K562 (cell line): Measurements from ENCODE around the gene HPSE2. TPM values are rescaled to one million over a fixed set of nuclear protein-coding genes. Genes with fewer than 3 reads are reported as not detected.

Source experiments
- ATAC-seq: fragments of 200-7000 bp; cut with Tn5 transposase; 3 replicates; pipeline ENCODE4 v1.9.1; 2020; ENCODE audit warnings: moderate library complexity
- BruUV-seq: library from RNA; stranded (reverse); fragments of 400-500 nt; replicated peaks from 2 replicates; lab custom pipeline; 2021; lab: Mats Ljungman, UMichigan
- CTCF ChIA-PET: fragments of 300-600 bp; formaldehyde crosslinking; extraction: SDS; loops from one replicate; lab custom pipeline; 2021; ENCODE audit warnings: low intra/inter-chr PET ratio; lab: Yijun Ruan, JAX
- POLR2A ChIA-PET: fragments of 300-600, 350-650 bp; sonication (Branson Sonifier 250); formaldehyde crosslinking; extraction: SDS; loops from one replicate; lab custom pipeline; 2021; ENCODE audit warnings: antibody characterized with exemption, inconsistent platforms; lab: Yijun Ruan, JAX
- DNase-seq, 4 experiments: peaks; one replicate each; pipeline versions ENCODE4 v3.0.0 to v3.0.0-alpha.2; 2011 to 2018; ENCODE audit warnings: low spot score in 3 of 4, mixed read lengths in 3 of 4; ENCODE audit errors: extremely low read depth in 1 of 4
- FAIRE-seq: peaks from 2 replicates; lab custom pipeline; 2011; peaks lifted over from hg19 to GRCh38; lab: Jason Lieb, UNC
- H2AFZ ChIP-seq: 2 replicates; pipeline ENCODE4 v1.6.0; 2011; ENCODE audit warnings: low read depth, low read length, control low read depth, inconsistent platforms
- H3K27ac ChIP-seq: fragments of 200-600 bp; 3 replicates; pipeline ENCODE4 v1.8.0; 2011; ENCODE audit warnings: low read depth, mild to moderate bottlenecking, control low read depth, inconsistent platforms, low read length, moderate library complexity, mixed read lengths; ENCODE audit errors: extremely low read depth
- H3K27me3 ChIP-seq, 2 experiments: fragments of 300-600 bp in 1 of 2; 2 replicates in 1 of 2; 3 replicates in 1 of 2; pipeline versions ENCODE4 v1.6.0 to v1.8.0; 2011; ENCODE audit warnings: inconsistent platforms in 2 of 2, low read length in 2 of 2, mild to moderate bottlenecking in 1 of 2, mixed read lengths in 1 of 2, moderate library complexity in 1 of 2; ENCODE audit not compliant: control insufficient read depth in 2 of 2, insufficient read depth in 2 of 2
- H3K36me3 ChIP-seq: fragments of 300-600 bp; 3 replicates; pipeline ENCODE4 v1.8.0; 2011; ENCODE audit warnings: mild to moderate bottlenecking, low read length, inconsistent platforms; ENCODE audit not compliant: control insufficient read depth, insufficient read depth
- H3K4me1 ChIP-seq, 2 experiments: fragments of 200-600 bp in 1 of 2; replicated peaks in 1 of 2; 2 replicates in 1 of 2; 3 replicates in 1 of 2; pipeline versions ENCODE4 v1.5.1 to v1.8.0; 2011; ENCODE audit warnings: inconsistent platforms in 2 of 2, low read length in 2 of 2, mild to moderate bottlenecking in 1 of 2, mixed read lengths in 1 of 2, moderate library complexity in 1 of 2; ENCODE audit not compliant: control insufficient read depth in 2 of 2, insufficient read depth in 2 of 2
- H3K4me2 ChIP-seq: 2 replicates; pipeline ENCODE4 v1.6.1; 2011; ENCODE audit warnings: low read length, control low read depth, inconsistent platforms, mixed read lengths; ENCODE audit not compliant: insufficient read depth
- H3K4me3 ChIP-seq: fragments of 200-600 bp; sonication (generic), shearing (Covaris generic); 2 replicates; pipeline ENCODE4 v1.5.1; 2016; ENCODE audit warnings: control low read depth, inconsistent platforms
- H3K79me2 ChIP-seq: fragments of 200-600 bp; 3 replicates; pipeline ENCODE4 v1.8.0; 2011; ENCODE audit warnings: low read length, inconsistent platforms; ENCODE audit not compliant: control insufficient read depth, insufficient read depth
- H3K9ac ChIP-seq, 2 experiments: 2 replicates each; pipeline versions ENCODE4 v1.6.0 to v1.6.1; 2011; ENCODE audit warnings: low read depth in 2 of 2, low read length in 2 of 2, control low read depth in 1 of 2, inconsistent platforms in 1 of 2, mild to moderate bottlenecking in 1 of 2, mixed read lengths in 1 of 2; ENCODE audit not compliant: insufficient read depth in 1 of 2
- H3K9me1 ChIP-seq: one replicate; pipeline ENCODE4 v1.6.0; 2011; ENCODE audit warnings: inconsistent platforms, mild to moderate bottlenecking, low read length, moderate library complexity; ENCODE audit not compliant: control insufficient read depth, insufficient read depth
- H3K9me3 ChIP-seq: replicated peaks from 2 replicates; pipeline ENCODE4 v1.5.1; 2011; ENCODE audit warnings: low read depth, low read length, inconsistent platforms; ENCODE audit not compliant: control insufficient read depth, insufficient read depth
- H4K20me1 ChIP-seq: replicated peaks from 2 replicates; pipeline ENCODE4 v1.6.1; 2011; ENCODE audit warnings: low read length, inconsistent platforms, mixed read lengths; ENCODE audit not compliant: control insufficient read depth, insufficient read depth
- CTCF ChIP-seq, 3 experiments: IDR thresholded peaks in 2 of 3; conservative IDR thresholded peaks in 1 of 3; 2 replicates each; pipeline ENCODE4 v1.5.1; 2011 to 2012; ENCODE audit warnings: low read length in 3 of 3, mild to moderate bottlenecking in 3 of 3, control low read depth in 2 of 3, improper control_type of control experiment in 1 of 3, inconsistent platforms in 1 of 3, low read depth in 1 of 3, mixed read lengths in 1 of 3, moderate library complexity in 1 of 3; ENCODE audit not compliant: insufficient read depth in 2 of 3
- MBD1 ChIP-seq: fragments of 250-450 bp; sonication (Bioruptor Pico); IDR thresholded peaks from 2 replicates; pipeline ENCODE4 v1.8.0; 2022; ENCODE audit warnings: inconsistent platforms
- RNF219 ChIP-seq: fragments of 250-450 bp; sonication (Bioruptor Pico); IDR thresholded peaks from 2 replicates; pipeline ENCODE4 v1.5.0; 2022; ENCODE audit warnings: mild to moderate bottlenecking
- SPI1 ChIP-seq: IDR thresholded peaks from 2 replicates; pipeline ENCODE4 v1.6.1; 2011; ENCODE audit warnings: low read depth, low read length, control low read depth, borderline replicate concordance
- SRF ChIP-seq, 2 experiments: fragments of 250-450, 450-650 bp in 1 of 2; sonication (Bioruptor Pico) in 1 of 2; sonication (generic) in 1 of 2; formaldehyde crosslinking; IDR thresholded peaks; 2 replicates each; pipeline versions ENCODE4 v1.5.0 to v1.5.1; 2020 to 2022; ENCODE audit warnings: mild to moderate bottlenecking in 1 of 2, missing genetic modification reagents in 1 of 2
- TRIM25 ChIP-seq: fragments of 450-650 bp; IDR thresholded peaks from 2 replicates; pipeline ENCODE4 v1.7.0; 2016; ENCODE audit warnings: borderline replicate concordance
- ZNF586 ChIP-seq: fragments of 450-650 bp; formaldehyde crosslinking; conservative IDR thresholded peaks from 2 replicates; pipeline ENCODE4 v1.4.0; 2020; ENCODE audit warnings: mild to moderate bottlenecking, moderate library complexity
- WGBS: fragments of 100-300 bp; shearing (Covaris generic); methylation state at CpG from one replicate; pipeline ENCODE4 v1.1.6; 2016; ENCODE audit warnings: low coverage, mixed read lengths; ENCODE audit not compliant: insufficient coverage; ENCODE audit errors: missing lambda C conversion rate; 5-methylcytosine and 5-hydroxymethylcytosine counted together
- in situ Hi-C: fragments of 300-500 bp; cut with MboI; formaldehyde crosslinking; loops from 4 replicates; pipeline ENCODE4 v1.15.0; 2018; ENCODE audit warnings: inconsistent platforms, mixed read lengths
- intact Hi-C: fragments of 100-400 bp; cut with micrococcal nuclease; formaldehyde crosslinking; loops from 2 replicates; pipeline ENCODE4 v1.14.2; 2022
- polyA plus RNA-seq, 8 experiments: library from polyadenylated mRNA; depleted of rRNA in 4 of 8; stranded (reverse) in 5 of 8; unstranded in 3 of 8; fragments of >200 nt; fragmentation: Nextera tagmentation in 2 of 8; fragmentation: Illumina TruSeq in 1 of 8; extraction: Ambion mirVana in 2 of 8; extraction: Trizol in 1 of 8; gene quantifications; 2 replicates each; pipeline versions ENCODE4 v1.2.1 to v1.2.3, GENCODE V29; 2011 to 2014; ENCODE audit warnings: inconsistent platforms in 1 of 8, missing spikeins in 1 of 8
- total RNA-seq, 7 experiments: library from RNA; depleted of rRNA in 6 of 7; stranded (reverse); fragments of >200 nt in 6 of 7; fragmentation: Illumina TruSeq in 2 of 7; extraction: Trizol in 2 of 7; gene quantifications; 2 replicates each; pipeline versions ENCODE4 v1.2.1 to v1.2.3, GENCODE V29; 2011 to 2021; ENCODE audit warnings: low replicate concordance in 1 of 7

HPSE2 gene
- total and polyA plus RNA-seq, 9 of the 15 experiments (the other 6 are each of a cell fraction or from before 2014, with no cell fraction given), result 0.03 to 0.10 (median 0.04) TPM; not detected in 2

- TF ChIP-seq CTCF (IDR thresholded peaks at IDR 0.05 in 2 of 3, conservative IDR thresholded peaks at IDR 0.05 in 1 of 3; ENCODE audit: insufficient read depth in 2 of 3, low read depth in 1 of 3, low read length in 3 of 3) (peak in 2 of 3 experiments; percentile 19 to 21; a peak in 2 of 6 replicates), ZNF586 (CRISPR knock-in tag) (no peak), MBD1 (CRISPR knock-in tag) (no peak)
These were observed 558.8 kb downstream of the HPSE2 start (continued) for GRCh38 chr10:98676895-98677294.

- Histone ChIP-seq H3K79me2 (no peaks in the 10 kb centered on the region), H3K9ac (no peak overlapping the region), H4K20me1 (no peaks in the 10 kb centered on the region), H3K36me3 (no peaks in the 10 kb centered on the region), H3K9me1 (no peaks in the 10 kb centered on the region), H3K27me3 (no peaks in the 10 kb centered on the region), H2AFZ (no peak overlapping the region), H3K27ac (no peak overlapping the region), H3K4me3 (no peak overlapping the region), H3K4me1 (no peaks in the 10 kb centered on the region), H3K9me3 (no peaks in the 10 kb centered on the region), H3K4me2 (no peak overlapping the region)
- 45% methylated on average over 4 of the region's 4 CpGs for WGBS
- ATAC-seq (no peak), DNase-seq (no peak), FAIRE-seq (no peak)
- BruUV-seq, result no TSS peak
- intact Hi-C loops, result no loop called here
- ChIA-PET POLR2A (no interaction called here), CTCF (no interaction called here)
- TF ChIP-seq RNF219, result no peak
- no peak for TF ChIP-seq SRF (CRISPR knock-in tag; IDR thresholded peaks at IDR 0.05)
- no peak for TF ChIP-seq TRIM25
- 0 out of 2 replicates have a peak, but pooled peaks have one; percentile 10 for TF ChIP-seq SPI1
- in situ Hi-C loops, result no loop called here
These were observed 559.8 kb downstream of the HPSE2 start for GRCh38 chr10:98675902-98676301.
